Activated T-helper 1 cell treated with anti-CD3 and anti-CD28 coated beads, Interleukin-12 subunit alpha, Interleukin-12 subunit beta, Interleukin-2, Interleukin-4 antibody, amounts not matched to agents 30 ng/mL and 10 ng/mL and 1 ng/mL, durations not matched to agents 14 hours and 24 hours and 36 hours (primary cell): ENCODE results near the gene MCU. TPM values are rescaled to one million over a fixed set of nuclear protein-coding genes. Genes with fewer than 3 reads are reported as not detected.
"Not testable (repeated sequence)": the region's sequence is repeated elsewhere in the genome, so short reads cannot be mapped to it uniquely, and the experiment has no call there.

Experiments
- DNase-seq: peaks from one replicate; pipeline ENCODE4 v3.0.0; 2021; ENCODE audit warnings: low spot score
- H3K27ac Mint-ChIP-seq: one replicate; pipeline ENCODE4 v1.8.0; 2021; ENCODE audit warnings: mild to moderate bottlenecking, mixed read lengths
- H3K27me3 Mint-ChIP-seq: one replicate; pipeline ENCODE4 v1.8.0; 2022; ENCODE audit warnings: mild to moderate bottlenecking, moderate library complexity, mixed read lengths; ENCODE audit not compliant: insufficient read depth
- H3K36me3 Mint-ChIP-seq: one replicate; pipeline ENCODE4 v1.8.0; 2021; ENCODE audit warnings: low read depth, mixed read lengths
- H3K4me1 Mint-ChIP-seq: one replicate; pipeline ENCODE4 v1.8.0; 2021; ENCODE audit warnings: low read depth, mixed read lengths
- H3K4me3 Mint-ChIP-seq: one replicate; pipeline ENCODE4 v1.8.0; 2021; ENCODE audit warnings: mild to moderate bottlenecking, moderate library complexity, mixed read lengths
- H3K9me3 Mint-ChIP-seq: one replicate; pipeline ENCODE4 v1.8.0; 2021; ENCODE audit warnings: mixed read lengths
- intact Hi-C: fragments of 100-400 bp; cut with micrococcal nuclease; formaldehyde crosslinking; loops from one replicate; pipeline ENCODE4 v1.15.1; 2024
- total RNA-seq: library from RNA; stranded (reverse); gene quantifications from 2 replicates; pipeline ENCODE4 v1.2.3, GENCODE V29; 2022

The MCU gene
- total RNA-seq, 1 donor from 2014 or later, result 17.5 TPM

DNA sequence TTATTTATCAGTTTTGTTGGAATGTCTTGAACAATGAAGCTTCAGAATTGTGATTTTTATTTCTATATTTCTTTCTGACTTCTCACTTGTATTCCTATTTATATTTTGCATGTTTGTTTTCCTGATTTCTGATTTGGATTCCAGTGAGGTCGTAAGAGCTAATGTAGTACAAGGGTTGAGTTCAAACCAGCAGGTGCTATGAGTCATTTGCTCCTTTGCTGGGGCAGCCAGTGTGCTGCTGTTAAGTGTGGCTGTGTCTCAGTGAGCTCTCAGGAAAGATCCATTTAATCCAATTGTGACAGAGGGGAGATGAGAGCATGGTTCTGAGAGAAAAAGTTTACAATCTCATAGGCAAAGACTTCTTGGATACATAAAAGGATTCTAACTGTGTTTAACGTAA, 48.6 kb downstream of the MCU start:
- Mint-ChIP-seq H3K27me3 (no peaks in the 10 kb centered on the region), H3K4me1 (peaks cover 5% of the 10 kb centered on the region), H3K36me3 (no peaks in the 10 kb centered on the region), H3K4me3 (no peak overlapping the region), H3K9me3 (no peaks in the 10 kb centered on the region), H3K27ac (no peak overlapping the region)
- no peak for DNase-seq
- intact Hi-C loops, result no loop called here

DNA sequence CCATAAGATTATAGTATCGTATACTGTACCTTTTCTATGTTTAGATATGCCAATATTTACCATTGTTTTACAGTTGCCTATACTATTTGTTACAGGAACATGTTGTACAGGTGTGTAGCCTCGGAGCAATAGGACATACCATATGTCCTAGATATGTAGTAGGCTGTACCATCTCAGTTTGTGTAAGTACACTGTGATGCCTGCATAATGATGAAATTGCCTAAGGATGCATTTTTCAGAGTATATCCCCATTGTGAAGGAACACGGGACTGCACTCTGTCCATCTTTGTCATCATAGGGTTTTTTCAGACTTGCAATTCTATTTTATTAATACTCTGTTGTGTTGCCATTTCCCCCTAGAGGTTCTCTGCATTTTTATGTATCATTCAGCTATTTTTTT, 50.1 kb downstream of the MCU start:
- intact Hi-C loops, result no loop called here
- no peaks in the 10 kb centered on the region for H3K9me3 Mint-ChIP-seq
- H3K27me3 Mint-ChIP-seq, result no peaks in the 10 kb centered on the region
- H3K27ac Mint-ChIP-seq, result no peak overlapping the region
- DNase-seq, result no peak
- H3K36me3 Mint-ChIP-seq, result no peaks in the 10 kb centered on the region
- H3K4me3 Mint-ChIP-seq, result no peak overlapping the region
- peaks cover 5% of the 10 kb centered on the region for H3K4me1 Mint-ChIP-seq

GRCh38 chr10:72742797-72743196, 50.9 kb downstream of the MCU start:
- Mint-ChIP-seq H3K27ac (no peak overlapping the region), H3K27me3 (no peaks in the 10 kb centered on the region), H3K4me3 (no peak overlapping the region), H3K4me1 (peaks cover 5% of the 10 kb centered on the region), H3K9me3 (no peaks in the 10 kb centered on the region), H3K36me3 (no peaks in the 10 kb centered on the region)
- DNase-seq, result no peak
- intact Hi-C loops, result no loop called here

- no peak for DNase-seq
- intact Hi-C loops, result no loop called here
- no peaks in the 10 kb centered on the region for H3K9me3 Mint-ChIP-seq
- peaks cover 5% of the 10 kb centered on the region for H3K4me1 Mint-ChIP-seq
- no peaks in the 10 kb centered on the region for H3K36me3 Mint-ChIP-seq
- H3K4me3 Mint-ChIP-seq, result no peak overlapping the region
- no peaks in the 10 kb centered on the region for H3K27me3 Mint-ChIP-seq
- H3K27ac Mint-ChIP-seq, result no peak overlapping the region
Measured at GRCh38 chr10:72744566-72744965, 52.6 kb downstream of the MCU start.

DNA sequence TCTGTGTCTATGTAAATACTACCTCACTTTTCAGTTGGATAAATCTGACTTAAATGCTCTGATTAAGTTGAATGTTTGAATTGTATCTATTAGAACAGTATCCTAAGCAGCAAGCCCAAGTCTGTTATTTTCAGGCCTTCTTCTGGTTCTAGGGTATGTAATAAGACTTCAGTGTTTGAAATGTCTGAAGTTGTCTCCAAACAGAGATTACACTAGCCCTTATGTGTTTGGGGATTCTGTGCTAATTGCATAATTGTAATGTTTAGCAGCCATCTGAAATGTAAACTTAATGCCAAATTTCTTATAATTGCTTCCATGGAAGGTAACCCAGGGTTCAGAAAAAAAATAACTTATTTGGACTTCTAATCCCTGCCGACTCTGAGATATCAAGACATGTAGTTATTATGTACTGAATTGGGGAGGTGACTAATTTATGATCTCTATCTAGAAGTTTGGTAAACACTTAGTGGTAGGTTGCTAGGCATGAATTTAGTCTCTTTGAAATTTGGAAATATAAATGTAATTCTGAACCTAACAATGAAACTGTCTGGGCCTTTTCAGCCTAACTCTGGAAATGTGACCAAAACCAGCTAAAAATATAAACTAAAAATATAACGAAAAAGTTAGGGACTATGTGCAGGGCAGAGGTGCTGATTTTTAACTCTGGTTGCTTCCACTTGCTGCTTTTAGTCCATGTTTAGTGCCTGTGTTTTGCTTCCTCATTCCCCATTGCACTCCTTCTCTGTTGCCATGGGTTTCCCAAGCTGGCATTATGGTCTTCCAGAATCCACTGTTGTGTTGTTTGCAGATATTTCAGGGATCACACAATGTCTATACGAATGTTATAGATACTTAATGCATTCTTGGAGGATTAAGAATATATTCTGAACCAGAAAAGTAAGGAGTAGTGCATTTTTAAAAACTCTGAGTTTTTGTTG, 54.8 kb downstream of the MCU start:
- Mint-ChIP-seq H3K9me3 (no peaks in the 10 kb centered on the region), H3K27ac (no peak overlapping the region)

GRCh38 chr10:72747521-72747920, 55.6 kb downstream of the MCU start:
- DNase-seq, result no peak
- Mint-ChIP-seq H3K27me3 (no peaks in the 10 kb centered on the region), H3K36me3 (no peaks in the 10 kb centered on the region), H3K4me3 (no peak overlapping the region), H3K27ac (no peak overlapping the region), H3K9me3 (no peaks in the 10 kb centered on the region), H3K4me1 (no peaks in the 10 kb centered on the region)
- intact Hi-C loops, result no loop called here

More for the DNA sequence above, 54.8 kb downstream of the MCU start:
- H3K27me3 Mint-ChIP-seq, result no peaks in the 10 kb centered on the region
- intact Hi-C loops, result no loop called here
- H3K4me3 Mint-ChIP-seq, result no peak overlapping the region
- H3K36me3 Mint-ChIP-seq, result no peaks in the 10 kb centered on the region
- DNase-seq, result no peak
- no peaks in the 10 kb centered on the region for H3K4me1 Mint-ChIP-seq

DNA sequence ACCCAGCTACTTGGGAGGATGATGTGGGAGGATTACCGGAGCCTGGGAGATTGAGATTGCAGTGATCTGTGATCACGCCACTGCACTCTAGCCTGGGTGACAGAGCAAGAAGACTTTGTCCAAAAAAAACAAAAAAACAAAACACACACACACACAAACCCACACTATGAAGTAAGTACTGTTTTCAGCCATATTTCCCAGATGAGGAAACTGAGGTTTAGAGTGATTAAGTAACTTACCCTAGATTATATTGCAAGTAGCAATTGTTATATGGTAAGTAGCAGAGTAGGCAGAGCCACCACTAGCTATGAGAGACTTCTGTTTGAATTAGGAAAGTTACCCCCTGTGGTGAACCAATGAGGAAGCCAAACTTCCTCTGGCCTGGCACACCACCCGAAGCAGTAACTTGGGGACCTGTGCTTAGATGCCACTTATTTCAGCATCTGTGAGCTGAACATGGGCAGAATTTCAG, 61.9 kb downstream of the MCU start:
- Mint-ChIP-seq H3K36me3 (no peaks in the 10 kb centered on the region), H3K4me1 (peaks cover 10% of the 10 kb centered on the region), H3K4me3 (no peak overlapping the region), H3K9me3 (no peaks in the 10 kb centered on the region), H3K27ac (no peak overlapping the region), H3K27me3 (no peaks in the 10 kb centered on the region)
- intact Hi-C loops, result no loop called here
- no peak for DNase-seq

DNA sequence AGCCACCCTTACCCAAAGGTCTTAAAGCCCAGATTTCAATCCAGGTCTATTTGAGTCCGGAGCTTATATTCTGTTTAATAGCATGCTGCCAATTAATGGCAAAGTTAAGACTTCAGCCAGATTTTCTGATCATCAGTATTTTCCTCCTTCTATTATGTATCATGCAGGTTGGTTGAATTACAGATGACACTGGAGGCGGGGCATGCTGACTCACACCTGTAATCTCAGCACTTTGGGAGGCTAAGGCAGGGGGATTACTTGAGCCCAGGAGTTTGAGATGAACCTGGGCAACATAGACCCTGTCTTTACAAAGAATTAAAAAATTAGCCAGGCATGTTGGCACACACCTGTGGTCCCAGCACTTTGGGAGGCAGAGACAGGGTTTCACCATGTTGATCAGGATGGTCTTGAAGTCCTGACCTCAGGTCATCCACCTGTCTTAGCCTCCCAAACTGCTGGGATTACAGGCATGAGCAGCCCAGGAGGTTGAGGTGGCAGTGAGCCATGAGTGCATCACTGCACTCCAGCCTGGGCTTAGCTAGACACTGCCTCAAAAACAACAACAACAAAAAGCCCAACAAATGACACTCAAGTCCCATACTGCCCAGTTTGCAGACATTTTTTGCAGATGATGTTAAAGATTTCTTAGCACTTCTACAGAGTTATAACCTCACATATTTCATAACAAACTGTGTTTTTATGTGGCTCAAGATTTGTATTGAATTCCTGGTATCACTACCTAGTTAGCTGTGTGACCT, 62.5 kb downstream of the MCU start:
- H3K4me1 Mint-ChIP-seq, result peaks cover 10% of the 10 kb centered on the region
- H3K36me3 Mint-ChIP-seq, result peaks cover 2% of the 10 kb centered on the region
- no peak overlapping the region for H3K4me3 Mint-ChIP-seq
- intact Hi-C loops, result no loop called here
- DNase-seq, result no peak
- no peak overlapping the region for H3K27ac Mint-ChIP-seq
- no peaks in the 10 kb centered on the region for H3K27me3 Mint-ChIP-seq
- no peaks in the 10 kb centered on the region for H3K9me3 Mint-ChIP-seq

- Mint-ChIP-seq H3K27me3 (no peaks in the 10 kb centered on the region), H3K4me3 (no peak overlapping the region), H3K27ac (no peak overlapping the region), H3K9me3 (no peaks in the 10 kb centered on the region), H3K4me1 (peaks cover 10% of the 10 kb centered on the region), H3K36me3 (peaks cover 2% of the 10 kb centered on the region)
- DNase-seq, result no peak
- intact Hi-C loops, result no loop called here
Measured at GRCh38 chr10:72756674-72757385, 64.9 kb downstream of the MCU start.

DNA sequence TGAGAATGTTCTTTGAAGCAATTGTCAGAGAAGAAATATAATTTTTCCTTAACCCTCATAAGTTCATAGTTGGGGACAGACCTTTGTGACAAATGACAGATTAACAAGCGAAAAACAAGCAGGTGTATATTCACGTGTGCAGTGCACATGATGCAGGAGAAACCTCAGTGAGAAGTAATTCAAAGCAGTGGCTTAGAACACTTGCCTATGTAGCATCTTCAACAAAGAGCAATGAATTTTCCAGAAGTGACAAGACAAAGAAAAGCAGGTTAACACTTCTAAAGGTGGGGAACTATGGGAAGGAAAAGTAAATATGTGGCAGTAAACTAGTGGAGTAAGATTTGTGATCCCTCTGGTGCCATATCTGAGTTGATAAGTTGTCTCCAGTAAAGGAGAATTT, 65.8 kb downstream of the MCU start:
- Mint-ChIP-seq H3K36me3 (peaks cover 2% of the 10 kb centered on the region), H3K4me1 (peaks cover 10% of the 10 kb centered on the region), H3K27ac (no peak overlapping the region), H3K4me3 (no peak overlapping the region), H3K9me3 (no peaks in the 10 kb centered on the region), H3K27me3 (no peaks in the 10 kb centered on the region)
- intact Hi-C loops, result no loop called here
- no peak for DNase-seq

- H3K27ac Mint-ChIP-seq, H3K4me3 Mint-ChIP-seq, intact Hi-C loops, DNase-seq, H3K36me3 Mint-ChIP-seq, H3K27me3 Mint-ChIP-seq, H3K9me3 Mint-ChIP-seq, H3K4me1 Mint-ChIP-seq: not testable (repeated sequence)
Measured at GRCh38 chr10:72758930-72759329, 67.0 kb downstream of the MCU start.

GRCh38 chr10:72759584-72759983, 67.6 kb downstream of the MCU start:
- intact Hi-C loops, result no loop called here
- Mint-ChIP-seq H3K9me3 (no peaks in the 10 kb centered on the region), H3K36me3 (peaks cover 6% of the 10 kb centered on the region), H3K27ac (no peak overlapping the region), H3K4me1 (no peaks in the 10 kb centered on the region), H3K27me3 (no peaks in the 10 kb centered on the region), H3K4me3 (no peak overlapping the region)
- DNase-seq, result no peak

GRCh38 chr10:72761498-72761897, 69.6 kb downstream of the MCU start:
- Mint-ChIP-seq H3K36me3 (peaks cover 6% of the 10 kb centered on the region), H3K27me3 (no peaks in the 10 kb centered on the region), H3K4me3 (no peak overlapping the region)

More at GRCh38 chr10:72761498-72761897, 69.6 kb downstream of the MCU start:
- peaks cover 2% of the 10 kb centered on the region for H3K9me3 Mint-ChIP-seq
- H3K27ac Mint-ChIP-seq, result no peak overlapping the region
- no peaks in the 10 kb centered on the region for H3K4me1 Mint-ChIP-seq
- intact Hi-C loops, result no loop called here
- no peak for DNase-seq
